GM21390 (cell line): ENCODE results near the gene MOB3A.

Experiments used
- ATAC-seq: cut with Tn5 transposase; IDR thresholded peaks from one replicate; pipeline ENCODE4 v1.9.1; 2021; ENCODE audit not compliant: unreplicated experiment

Gene MOB3A

DNA sequence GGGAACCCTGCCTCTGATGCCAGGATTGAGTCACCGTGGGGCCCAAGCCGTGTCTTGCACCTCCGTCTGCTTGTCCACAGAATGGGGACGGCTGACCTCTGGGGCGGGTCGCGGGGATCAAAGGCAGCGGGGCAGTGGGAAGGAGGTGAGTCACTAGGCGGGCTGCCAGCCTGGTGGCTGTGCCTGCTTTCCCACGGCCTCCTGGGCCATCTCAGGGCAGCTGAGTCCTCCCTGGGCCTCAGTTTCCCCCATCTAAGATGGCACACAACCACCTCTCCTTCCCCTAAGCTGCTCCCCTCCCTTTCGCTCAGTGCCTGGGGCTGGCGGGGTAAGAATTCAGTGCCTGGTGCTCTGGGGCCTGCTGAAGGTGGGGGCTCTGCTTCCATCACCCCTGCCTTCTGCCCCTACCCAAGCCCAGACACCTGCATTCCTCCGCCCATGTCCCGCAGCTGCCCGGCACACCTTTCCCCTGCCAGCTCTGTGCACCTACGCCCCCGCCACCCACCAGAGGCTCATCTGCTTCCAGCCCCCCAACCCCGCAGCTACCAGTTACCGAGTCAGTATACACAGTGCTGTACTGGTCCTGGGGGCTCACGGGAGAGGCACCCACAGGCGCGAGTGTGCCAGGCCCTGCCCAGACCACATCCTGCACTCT lies 48.5 kb downstream of the MOB3A start:
- no peak for ATAC-seq

DNA sequence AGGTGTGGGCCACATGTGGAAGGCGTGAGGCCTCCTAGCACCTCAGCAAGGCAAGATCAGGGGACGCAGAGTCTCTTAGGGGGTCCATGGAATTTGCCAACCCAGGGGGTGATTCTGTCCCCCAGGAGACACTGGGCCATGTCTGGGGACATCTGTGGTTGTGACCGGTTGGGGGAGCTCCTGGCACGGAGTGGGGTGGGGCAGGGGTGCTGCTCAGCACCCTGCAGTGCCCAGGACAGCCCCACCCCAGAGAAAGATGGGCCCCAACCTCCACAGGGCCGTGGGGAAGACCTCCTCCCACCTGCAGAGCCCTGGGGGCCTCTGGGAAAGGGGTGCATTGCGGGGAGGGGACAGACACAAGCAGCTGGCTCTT lies 49.1 kb downstream of the MOB3A start:
- no peak for ATAC-seq

DNA sequence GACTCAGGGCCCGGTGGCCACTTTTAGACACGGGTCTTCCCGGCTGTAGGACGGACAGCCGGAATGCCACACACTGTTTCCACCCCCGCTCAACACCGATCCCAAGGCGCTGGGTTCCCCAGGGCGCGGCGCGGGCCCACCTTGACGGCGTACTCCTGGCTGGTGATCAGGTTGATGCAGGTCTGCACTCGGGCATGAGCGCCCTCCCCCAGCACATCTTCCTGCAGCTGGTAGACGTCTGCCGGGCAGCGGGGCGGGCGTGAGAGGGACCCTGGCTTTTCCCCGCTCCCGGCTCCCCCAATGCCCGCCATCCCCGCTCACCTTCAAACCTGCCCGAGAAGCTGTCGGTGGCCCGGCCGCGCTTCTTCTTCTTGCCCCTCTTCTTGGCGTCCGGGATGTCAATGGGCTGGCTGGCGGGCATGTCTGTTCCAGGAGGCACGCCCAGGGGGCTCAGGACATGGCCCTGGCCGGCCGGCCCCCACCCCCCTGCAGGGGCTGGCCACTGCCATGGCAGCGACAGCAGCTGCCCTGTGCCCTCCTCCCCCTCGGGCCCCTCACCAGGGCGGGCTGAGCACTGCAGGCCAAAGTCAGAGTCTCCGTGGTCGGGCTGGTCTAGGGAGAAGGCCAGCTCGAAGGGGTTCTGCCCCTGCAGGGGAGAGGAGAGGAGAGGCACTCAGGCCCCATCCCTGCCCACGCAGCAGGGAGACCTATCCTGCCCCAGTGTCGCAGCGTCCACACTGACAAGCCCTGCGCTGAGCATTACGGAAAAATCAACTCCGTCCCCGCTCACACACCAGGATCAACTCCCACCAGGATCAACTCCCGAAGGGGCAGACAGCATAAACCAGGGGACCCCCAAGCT lies 49.8 kb downstream of the MOB3A start:
- no peak for ATAC-seq

DNA sequence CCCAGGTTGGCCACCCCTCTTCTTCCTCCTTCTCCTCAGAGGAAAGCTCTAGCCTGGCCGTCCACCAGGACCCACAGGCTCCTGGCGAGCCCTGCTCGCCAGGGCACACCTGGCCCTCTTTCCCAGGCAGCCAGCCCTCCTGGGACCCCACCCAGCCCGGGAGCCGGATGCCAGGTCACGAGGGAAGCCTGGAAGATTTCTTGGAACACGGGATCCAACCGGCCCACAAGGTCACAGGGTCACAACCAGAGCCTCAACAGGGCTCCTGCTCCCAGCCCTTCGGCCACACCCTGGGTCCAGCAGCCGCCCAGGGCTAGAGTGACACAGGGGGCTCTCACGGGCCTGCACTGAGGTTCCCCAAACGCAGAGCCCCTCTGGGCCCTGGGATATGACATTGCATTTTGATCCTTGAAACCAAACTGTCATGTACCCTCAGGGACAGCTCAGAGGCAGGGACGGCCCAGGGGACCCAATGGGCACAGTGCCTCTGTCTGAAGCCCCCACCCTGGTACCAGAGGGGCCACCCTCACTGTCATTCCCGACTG lies 50.6 kb downstream of the MOB3A start:
- no peak for ATAC-seq

DNA sequence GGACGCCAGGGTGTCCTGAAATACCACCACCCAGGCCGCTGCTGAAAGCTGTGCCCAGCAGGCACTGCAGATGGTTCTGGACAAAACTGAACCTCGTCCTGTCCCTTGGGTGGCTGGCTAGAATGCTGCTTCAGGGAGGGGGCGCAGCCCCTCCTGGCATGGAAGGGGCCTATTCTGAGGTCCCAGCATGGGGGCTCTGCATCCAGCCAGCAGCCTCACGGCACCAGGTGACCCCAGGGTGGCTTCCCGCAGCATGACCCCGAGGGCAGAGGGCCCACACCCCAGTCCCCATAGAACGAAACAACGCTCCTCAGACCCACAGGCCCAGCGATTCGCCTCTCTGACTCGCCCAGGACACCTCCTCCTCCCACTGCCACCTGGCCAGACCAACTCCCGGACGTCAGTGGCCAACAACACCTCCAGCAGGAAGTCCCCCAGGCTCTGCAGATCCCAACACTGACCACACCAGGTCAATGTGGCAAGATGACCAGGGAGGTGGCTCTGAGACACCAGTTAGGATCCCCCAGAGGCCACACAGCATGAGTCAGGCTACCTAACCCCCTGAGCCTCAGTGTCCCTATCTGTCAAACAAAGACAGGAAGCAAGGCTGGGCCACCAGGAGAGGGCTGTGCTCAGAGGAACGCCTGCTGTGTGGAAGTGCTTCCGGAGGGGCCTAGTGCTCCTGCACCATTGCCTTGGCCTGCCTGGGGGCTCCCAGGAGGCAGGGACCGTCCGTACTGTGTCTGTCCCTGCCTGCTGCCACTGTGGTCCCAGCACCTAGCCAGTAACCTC lies 51.2 kb downstream of the MOB3A start:
- ATAC-seq: no peak

DNA sequence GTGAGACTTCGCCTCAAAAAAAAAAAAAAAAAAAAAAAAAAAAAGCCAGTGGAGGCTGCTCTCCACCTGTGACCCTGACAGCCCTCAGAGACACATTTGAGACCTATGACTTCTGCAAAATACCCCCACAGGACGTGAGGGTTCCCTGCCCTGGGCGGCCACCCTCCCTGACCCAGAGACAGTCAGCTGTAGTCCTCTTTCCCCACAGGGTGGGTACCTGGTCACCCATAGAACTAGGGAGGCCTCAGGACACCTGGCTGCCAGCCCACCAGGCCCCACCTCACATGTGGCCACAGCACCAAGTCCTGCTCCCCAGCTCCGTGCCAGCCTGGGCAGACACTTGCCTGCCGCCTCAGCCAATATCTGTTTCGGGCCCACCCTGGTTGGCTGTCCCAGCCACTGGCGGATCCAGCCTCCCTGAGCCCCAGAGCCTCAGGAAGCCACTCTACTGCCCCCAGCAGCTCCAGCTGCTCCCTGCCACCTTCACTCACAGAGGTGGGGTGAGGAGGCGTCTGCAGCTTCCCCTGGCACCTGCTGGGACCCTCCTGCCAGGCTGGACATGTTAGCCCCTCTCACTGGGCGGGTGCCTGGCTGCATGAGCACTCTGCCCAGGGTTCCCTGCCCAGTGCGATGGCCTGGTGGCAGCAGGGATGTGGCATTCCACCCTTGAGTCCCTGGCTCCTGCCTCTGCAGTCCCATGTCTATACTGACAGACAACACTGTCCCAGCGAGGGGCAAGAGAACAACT lies 52.0 kb downstream of the MOB3A start:
- no peak for ATAC-seq

DNA sequence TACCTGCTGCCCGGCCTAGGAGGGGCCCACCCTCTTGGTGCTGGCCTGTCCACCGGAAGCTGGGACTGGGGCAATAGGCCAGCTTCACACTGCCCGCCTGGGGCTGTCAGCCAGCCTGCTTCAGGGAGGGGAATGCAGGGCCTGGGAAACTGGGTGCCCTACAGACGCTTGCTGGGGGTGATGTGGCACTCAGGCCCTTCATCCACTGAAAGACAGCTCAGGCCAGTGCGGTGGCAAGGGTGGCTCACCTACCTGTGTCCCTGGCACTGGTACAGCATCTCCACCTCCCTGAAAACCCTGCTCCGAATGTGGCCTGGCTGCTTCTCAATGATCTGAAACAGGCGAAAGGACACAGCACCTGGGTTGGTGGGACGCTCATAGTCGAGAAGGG lies 52.9 kb downstream of the MOB3A start:
- ATAC-seq: no peak

DNA sequence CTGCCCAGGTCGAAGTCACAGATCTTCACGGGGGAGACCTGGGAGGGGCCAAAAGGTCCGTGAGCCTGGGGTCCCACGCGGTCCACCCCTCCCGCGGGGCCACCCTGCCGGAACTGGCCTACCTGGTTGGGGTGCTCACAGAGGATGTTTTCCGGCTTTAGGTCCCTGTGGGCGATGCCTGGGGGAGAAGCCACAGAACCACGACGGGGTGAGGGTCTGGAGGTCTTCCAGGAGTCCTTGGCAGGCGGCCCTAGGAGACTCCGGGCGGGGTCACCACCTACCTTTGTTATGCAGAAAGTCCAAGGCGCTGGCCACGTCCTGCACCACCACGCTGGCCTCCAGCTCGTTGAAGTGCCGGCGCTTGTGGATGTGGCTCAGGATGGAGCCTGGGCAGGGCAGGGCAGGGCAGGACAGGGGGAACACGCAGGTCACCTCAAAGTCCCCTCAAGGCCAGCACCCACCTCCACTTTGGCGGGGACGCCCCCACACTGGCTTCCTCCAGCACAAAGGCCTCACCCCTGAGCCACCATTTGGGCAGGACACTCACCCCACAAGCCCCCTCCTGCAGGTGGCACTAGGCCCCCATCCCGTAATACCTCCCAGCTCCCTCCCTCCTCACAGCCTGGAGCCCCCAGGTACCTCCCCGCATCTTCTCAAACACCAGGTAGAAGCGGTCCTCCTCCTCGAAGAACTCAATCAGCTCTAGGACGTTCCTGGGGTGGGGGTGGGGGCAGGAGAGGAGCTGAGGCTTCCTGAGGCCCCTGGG lies 53.5 kb downstream of the MOB3A start:
- ATAC-seq: no peak

DNA sequence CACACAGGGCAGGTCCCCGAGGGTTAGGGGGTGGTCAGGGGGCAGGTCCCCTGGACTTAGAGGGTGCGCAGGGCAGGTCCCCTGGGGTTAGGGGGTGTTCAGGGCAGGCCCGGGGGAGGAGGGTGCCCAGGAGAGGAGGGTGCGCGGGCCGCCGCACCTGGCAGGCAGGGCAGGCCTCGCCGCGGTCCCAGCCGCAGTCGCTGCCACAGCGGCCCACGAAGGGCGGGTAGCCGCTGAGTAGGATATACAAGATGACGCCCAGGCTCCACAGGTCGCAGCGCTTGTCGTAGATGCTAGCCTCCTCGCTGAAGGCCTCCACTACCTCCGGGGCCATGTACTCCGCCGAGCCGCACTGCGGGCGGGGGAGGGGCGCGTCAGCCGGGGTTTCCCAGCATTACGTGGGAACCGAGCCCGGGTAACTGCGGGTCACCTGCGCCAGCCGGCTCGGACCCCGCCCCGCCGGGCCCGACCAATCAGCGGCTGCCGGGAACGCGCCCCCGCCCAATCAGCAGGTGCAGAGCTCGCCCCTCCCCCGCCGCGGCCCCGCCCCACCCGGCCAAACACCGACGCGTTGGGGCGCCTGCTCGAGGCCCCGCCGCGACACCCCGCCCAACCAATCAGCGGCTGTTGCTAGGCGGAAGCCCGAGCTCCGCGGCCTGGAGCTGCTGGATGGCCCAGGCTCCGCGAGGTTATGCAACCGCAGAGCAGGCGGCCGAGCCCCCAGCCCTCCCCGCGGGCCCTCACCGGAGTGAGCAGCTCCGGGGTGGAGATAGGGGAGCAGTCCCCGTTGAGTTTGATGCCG lies 54.2 kb downstream of the MOB3A start:
- ATAC-seq: peak; percentile 62

DNA sequence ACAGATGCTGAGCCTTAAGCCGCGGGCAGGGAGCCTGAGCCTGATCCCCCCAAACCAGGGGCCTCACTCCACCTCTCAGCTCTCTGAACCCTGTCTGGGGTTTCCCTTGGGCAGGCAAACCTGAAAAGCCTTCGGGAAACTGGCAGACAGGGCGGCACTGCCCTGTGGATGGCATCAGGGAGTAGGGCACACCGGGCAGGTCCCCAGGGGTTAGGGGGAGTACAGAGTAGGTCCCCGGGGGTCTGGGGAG lies 54.8 kb downstream of the MOB3A start:
- ATAC-seq: no peak

DNA sequence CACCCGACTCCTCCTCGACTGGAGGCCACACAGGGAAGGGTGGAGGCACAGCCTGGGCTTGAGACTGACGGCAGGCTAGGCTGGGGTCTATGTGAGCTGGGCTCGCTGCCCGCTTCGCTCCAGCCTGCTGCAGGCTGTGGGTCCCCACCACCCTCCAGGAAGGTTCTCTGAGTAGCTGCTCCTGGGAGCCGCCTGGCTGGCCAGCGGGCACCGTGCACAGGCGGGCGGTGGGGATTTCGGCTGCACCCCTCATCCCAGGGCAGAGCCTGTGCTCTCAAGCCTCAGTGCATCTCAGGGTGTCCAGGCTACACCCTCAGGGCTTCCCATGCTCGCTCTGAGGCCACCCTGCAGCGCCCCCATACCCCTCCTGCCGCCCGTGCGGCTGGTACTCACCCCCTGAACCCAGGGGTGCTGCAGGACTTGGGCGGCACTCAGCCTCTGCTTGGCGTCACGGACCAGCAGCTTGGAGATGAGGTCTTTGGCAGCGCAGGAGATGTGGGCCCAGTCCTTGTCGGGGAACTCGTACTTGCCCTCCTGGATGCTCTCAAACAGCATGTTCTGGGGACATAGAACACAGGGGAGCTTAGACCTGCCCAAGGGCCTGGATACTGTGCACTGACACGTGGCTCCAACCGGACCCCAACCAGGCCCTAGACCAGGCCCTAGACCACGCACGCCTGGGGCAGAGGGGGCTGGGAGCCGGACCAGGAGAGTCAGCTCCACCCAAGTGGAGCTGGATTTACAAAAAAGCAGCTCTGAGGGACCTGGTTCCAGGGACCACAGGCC lies 55.3 kb downstream of the MOB3A start:
- ATAC-seq: no peak

DNA sequence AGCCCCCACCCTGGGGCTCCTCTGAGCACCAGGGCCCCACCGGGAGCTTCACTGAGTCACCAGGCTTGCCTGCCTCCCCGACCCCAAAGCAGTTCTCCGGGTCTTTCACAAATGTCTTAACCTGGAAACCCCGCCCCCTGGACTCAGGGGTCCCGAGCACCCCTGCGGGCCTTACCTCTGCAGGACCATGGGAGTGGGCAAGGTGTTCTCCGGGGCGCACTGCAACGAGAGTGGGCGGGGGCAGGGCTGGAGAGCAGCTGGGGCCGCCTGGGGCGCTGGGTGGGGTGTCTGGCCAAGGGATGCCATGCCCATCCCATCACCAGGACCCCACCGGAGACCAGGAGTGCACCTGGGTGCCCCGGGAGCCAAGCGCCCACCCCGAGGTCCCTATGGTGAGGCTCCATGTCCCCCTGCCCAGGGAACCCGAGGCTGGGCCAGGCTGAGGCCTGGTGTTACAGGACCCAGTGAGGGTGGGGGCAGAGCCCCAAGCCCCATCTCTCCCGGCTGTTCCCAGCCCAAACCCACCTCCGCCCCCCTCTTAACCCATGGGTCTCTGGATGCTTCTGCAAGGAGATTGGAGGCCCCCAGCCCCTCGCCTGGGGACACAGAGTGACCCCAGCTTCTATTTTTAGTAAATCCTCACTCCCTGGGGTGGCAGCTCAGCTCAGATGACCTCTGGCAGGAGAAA lies 56.0 kb downstream of the MOB3A start:
- ATAC-seq: no peak

DNA sequence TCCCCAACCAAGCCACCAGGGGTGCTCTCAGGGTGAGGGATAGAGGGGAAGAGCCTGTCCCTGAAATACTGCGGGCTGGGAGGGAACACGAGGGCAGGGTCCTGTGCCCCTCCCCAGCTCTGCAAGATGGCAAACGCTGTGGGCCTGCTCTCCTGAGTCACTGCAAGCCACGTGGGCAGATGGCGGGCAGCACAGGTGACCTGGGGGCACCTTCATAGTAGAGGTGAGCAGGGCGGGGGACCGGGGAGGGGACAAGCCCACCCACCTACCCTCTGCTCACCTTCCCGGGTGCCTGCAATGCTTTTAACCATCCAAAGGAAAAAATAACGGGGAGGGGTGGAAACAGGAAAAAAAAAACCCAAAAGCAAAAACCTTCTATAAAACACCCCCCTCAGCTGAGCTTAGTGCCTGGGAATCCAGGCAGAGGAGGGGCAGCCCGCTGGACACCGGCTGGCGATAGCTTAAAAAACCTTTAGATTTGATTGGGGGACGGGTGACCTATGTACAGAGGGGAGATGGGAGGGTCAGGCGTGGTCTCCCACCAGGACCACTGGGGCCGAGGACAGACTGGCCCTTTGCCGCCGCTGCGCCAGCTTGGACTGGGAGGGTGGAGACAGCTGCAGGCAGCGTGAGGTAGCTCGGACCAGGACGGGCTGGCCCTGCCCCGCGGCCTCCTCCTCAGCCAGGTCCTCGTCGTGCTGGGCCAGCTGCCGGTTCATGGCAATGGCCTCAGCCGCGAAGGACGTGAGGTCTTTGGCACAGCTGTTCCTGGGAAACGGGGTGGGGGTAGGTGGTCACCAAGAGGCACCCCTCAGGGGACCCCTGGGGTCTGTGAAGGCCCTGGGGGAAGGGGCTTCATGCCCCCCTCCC lies 56.8 kb downstream of the MOB3A start:
- ATAC-seq: no peak

DNA sequence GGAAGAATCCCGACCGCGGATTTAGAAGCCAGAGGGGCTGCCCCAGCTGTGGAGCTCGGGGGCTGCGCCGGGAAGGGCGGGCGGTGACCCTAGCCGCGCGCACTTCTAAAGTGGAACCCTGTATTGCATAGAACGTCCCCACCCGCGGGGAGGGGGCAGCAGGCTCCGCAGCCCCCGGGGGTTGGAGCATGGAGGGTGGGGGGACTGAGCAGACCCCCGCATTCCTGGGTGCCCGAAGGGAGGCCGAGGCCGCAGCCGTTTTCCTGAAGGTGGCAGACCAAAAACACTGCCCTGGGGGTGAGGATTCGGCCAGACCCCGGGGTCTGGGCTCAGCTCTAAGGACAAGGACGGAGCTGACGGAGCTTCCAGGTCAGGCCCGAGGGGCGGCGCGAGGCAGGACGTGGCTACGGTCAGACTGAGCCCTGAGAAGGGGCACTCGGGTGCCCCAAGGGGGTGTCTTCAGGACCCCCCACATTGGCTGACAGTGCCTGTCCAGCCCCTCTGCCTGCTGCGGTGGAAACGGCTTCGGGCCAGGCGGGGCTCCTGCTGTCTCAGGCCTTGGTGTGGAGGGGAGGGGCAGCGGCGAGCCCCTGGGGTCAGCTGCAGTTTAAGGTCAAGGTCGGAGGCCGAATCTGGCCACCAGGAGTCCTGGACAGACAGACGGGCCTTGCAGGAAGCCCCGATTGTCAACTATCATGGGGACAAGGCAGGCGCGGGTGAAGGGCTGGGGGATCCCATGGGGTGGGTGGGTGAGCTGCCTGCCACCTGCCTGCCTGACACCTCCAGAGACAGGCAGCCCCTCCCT lies 57.6 kb downstream of the MOB3A start:
- no peak for ATAC-seq

DNA sequence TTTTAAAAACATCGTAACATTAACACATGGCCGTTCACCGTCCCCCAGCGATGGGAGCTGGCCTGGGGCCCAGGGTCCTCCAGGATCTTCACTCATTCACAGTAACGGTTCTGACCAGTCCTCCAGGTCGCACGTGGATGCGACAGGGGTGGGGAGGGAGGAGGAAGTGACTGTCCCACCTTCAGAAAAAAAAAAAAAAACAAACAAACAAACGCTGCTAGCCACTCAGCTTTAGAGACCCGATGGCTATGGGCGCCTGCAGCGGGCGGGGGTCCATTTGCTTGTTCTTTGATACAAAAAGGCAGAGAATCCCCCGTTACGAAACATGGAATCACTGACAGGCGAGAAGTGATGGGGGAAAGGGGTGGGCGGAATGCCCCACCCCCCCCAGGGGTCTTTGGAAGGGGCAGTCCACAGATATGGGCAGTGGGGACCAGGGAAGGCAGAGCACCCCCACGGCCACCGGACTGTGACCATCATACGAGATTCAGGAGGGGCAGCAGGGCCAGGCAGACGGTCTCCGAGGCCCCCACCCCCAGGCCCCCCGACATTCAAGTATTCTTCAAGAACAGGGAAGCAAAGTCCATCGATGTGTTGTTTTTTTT lies 58.4 kb downstream of the MOB3A start:
- no peak for ATAC-seq

DNA sequence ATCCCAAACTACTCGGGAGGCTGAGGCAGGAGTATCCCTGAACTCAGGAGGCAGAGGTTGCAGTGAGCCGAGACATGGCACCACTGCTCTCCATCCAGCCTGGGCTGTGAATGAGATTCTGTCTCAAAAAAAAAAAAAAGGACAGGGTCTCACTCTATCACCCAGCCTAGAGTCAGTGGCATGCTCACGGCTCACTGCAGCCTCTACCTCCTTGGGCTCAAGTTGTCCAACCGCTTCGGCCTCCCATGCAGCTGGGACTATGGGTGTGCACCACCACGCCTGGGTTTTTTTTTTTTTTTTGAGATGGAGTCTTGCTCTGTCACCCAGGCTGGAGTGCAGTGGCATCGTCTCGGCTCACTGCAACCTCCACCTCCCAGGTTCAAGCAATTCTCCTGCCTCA lies 59.7 kb downstream of the MOB3A start:
- ATAC-seq: no peak
